Stimulated activated CD4-positive, alpha-beta T cell treated with anti-CD3 and anti-CD28 coated beads, Interleukin-1b, Interleukin-23, amount 100 ng/mL, for 48 hours (primary cell): ENCODE results near the gene ODAD4.
A peak's percentile ranks its signal among the peaks of the same experiment; 100 is the strongest.

Source experiments
- DNase-seq: peaks from one replicate; pipeline ENCODE4 v3.0.0-alpha.2; 2020

The ODAD4 gene

DNA sequence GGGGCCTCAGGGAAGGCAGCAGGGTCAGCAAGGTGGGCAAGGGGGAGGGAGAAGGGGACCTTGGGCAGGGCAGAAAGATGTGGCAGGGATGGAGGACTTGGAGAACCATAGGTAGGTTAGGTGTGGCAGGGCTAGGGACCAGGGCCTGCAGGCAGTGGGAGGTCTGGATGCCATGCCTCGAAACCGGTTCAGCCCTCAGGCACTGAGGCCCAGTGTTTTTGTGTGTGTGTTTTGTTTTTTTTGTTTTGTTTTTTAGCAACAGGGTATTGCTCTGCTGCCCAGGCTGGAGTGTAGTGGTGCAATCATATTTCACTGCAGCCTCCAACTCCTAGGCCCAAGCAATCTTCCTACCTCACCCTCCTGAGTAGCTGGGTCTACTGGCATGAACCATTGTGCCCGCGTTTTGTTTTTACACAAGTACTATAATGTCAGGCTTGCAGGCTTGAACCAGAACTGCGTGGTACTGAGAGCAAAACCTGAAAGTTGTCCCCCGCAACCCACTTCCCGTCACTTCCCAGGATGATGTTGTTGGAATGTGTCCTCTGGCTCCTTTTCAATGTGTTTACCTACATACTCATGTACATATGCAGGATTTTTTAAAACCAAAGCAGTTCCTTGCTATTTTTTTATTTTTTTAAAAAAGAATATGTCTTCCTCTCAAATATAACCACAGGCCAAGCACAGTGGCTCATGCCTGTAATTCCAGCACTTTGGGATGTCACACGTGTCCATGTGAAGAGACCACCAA is 12.4 kb downstream of the ODAD4 start:
- DNase-seq: no peak

DNA sequence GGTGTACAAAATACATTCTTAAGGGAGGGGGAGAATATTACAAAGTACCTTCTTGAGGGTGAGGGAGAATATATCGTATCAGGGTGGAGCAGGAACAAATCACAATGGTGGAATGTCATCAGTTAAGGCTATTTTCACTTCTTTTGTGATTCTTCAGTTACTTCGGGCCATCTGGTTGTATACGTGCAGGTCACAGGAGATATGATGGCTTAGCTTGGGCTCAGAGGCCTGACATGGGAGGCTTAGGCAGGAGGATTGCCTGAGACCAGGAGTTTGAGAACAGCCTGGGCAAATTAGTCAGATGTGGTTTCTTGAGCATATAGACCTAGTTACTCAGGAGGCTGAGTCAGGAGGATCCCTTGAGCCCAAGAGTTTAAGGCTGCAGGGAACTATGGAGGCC is 13.1 kb downstream of the ODAD4 start:
- DNase-seq: no peak

DNA sequence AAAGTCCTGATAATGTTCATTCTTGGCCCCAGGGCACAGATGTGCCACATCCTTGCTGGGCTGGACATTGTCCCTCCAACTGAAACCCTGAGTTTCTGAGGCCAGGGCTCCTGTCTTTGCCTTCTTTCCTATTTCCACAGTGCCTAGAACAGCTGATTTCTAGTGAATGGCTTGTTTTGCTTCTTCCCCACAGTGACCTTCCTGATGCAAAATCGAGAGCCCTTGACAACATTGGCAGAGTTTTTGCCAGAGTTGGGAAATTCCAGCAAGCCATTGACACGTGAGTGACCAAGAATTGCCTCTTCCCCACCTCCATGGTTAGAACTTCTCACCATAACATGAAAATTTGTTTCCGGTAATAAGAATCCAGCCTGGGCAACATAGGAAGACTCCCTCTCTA is 14.5 kb downstream of the ODAD4 start:
- no peak for DNase-seq

DNA sequence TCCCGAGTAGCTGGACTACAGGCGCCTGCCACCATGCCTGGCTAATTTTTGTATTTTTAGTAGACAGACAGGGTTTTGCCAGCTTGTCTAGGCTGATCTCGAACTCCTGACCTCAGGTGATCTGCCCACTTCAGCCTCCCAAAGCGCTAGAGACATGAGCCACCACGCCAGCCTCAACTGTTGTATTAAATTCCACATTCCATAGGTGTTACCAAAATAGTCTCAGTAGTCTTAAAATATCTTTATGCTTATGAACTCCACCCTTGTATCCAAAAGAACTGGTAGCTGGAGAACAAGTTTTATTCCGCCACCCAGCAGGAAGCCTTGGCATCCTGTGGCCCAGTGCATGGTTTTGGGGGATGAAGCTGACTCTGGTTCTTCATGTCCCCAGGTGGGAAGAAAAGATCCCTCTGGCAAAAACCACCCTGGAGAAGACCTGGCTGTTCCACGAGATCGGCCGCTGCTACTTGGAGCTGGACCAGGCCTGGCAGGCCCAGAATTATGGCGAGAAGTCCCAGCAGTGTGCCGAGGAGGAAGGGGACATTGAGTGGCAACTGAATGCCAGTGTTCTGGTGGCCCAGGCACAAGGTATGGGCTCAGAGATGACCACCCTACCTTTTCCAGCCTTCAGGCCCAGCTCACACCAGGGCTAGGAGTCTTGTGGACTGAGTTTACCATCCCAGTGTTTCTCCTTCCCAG is 18.5 kb downstream of the ODAD4 start:
- DNase-seq: no peak

DNA sequence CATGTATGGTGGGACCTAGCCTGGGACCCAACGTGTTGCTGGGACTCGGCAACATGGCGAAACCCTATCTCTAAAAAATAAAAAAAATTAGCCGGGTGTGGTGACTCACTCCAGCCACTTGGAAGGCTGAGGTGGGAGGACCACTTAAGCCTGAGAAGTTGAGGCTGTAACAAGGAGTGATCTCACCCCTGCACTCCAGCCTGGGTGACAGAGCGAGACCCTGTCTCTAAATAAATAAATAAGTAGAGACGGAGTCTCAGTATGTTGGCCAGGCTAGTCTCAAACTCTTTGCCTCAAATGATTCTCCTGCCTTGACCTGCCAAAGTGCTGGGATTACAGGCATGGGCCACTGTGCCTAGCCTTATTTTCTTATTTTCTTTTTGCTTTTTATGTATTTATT is 26.1 kb downstream of the ODAD4 start:
- no peak for DNase-seq

DNA sequence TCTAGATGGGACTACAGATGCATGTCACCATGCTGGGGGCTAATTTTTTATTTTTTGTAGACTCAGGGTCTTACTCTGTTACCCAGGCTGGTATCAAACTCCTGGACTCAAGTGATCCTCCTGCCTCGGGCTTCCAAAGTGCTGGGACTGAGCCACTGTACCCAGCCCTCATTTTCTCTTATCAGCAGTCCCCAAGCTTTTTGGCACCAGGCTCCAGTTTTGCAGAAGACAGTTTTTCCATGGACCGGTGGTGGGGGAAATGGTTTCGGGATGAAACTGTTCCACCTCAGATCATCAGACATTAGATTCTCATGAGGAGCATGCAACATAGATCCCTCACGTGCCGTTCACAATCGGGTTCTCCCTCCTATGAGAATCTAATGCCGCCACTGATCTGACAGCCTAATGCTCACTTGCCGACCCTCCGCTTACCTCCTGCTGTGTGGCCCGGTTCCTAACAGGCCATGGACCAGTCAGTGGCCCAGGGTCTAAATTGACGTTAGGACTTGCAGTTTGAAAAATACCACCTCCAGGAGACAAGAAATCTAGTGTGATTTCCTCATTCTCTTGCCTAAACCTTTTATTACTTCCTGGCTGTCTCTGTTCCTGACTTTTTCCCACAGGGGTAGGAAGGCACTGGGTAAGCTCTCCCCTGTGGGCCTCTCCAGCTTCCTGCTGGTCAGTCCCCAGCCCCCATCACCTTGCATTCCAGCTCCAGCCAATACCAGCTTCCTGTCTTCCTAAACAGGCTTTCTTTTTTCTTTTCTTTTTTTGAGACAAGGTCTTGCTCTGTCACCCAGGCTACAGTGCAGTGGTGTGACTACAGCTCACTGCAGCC is 26.8 kb downstream of the ODAD4 start:
- no peak for DNase-seq

DNA sequence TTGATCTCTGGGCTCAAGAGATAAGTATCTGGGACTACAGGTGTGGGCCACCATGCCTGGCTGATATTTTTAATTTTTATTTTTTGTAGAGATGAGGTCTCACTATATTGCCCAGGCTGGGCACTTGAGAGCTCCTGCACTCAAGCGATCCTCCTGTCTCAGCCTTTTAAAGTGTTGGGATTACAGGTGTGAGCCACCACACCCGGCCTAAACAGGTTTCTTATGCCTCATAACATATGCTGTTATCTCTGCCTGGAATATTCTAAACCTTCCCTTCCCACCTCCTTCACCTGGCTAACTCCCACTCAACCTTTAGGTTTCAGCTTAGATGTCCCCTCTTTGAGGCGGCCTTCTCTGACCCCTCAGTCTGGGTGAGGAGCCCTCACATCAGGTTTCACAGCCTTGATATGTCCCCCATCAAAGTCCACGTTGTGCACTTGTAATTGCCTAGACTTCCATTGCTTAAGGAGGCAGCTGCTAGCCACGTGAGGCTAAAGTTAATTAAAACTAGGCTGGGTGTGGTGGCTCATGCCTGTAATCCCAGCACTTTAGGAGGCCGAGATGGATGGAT is 27.5 kb downstream of the ODAD4 start:
- DNase-seq: no peak

DNA sequence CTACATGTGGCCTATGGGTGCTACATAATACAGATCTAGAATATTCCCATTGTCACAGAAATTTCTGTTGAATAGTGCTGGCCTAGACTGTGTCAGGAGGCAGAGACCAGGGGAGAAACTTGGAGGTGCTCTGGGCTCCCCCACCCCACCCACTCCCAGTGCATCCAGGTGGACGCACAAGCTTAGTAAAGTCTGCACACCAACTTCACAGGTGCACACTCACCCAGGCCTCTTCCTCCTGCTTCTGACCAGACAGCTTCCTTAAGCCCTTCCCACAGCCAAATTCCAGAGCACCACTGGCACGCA is 28.6 kb downstream of the ODAD4 start:
- DNase-seq: no peak

DNA sequence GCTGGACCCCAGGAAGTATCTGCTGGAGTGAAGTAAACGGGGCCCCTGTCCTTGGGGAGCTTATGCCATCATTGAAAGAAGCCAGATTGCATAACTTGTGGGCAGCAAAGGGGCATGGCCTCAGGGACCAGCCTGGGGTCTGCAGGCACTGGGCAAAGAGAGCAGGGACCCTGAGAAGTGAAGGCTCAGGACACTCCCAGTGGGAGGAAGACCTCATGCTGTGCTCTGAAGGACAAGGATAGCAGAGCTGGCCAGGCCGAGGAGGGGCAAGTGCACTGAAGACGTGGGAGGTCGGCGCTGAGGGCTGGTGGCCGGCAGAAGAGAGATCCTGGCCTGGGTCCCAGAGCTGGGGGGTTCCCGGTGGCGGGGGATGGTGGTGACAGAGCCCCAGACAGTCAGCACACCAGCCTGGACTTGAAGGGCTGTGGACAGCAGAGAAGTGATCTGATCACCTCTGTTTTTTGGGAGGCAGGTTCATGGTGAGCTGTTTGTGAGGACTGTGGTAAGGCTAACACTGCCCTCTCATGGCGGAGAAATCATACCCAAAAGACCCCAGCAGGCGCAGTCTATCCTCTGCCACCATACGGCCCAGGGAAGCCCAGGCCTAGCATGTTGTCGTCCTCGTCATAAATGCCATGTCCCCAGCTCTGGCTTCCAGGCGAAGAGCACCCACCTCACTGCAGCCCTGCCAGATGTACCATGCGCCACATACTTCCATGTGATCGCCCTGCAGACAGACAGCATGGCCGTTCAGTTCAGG is 29.1 kb downstream of the ODAD4 start:
- DNase-seq: no peak

DNA sequence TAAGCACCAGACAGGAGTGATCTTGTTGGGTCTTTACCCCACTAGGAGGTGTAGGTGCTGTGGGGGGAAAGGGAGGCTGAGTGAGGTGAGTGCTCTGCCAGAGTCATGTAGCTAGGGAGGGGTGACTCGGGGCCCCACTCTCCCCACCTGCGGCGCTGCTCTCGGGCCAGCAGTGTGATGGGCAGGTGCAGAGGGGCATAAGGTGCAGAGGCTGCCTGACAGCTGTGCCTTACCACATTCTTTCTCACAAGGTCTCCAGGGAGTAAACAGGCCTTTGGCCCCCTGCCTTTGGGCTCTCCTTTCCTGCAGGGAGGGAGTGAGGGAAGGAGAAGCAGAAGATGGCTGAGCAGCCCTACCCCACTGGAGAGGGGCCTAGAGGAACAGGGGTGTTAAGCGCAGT is 31.7 kb downstream of the ODAD4 start:
- no peak for DNase-seq

DNA sequence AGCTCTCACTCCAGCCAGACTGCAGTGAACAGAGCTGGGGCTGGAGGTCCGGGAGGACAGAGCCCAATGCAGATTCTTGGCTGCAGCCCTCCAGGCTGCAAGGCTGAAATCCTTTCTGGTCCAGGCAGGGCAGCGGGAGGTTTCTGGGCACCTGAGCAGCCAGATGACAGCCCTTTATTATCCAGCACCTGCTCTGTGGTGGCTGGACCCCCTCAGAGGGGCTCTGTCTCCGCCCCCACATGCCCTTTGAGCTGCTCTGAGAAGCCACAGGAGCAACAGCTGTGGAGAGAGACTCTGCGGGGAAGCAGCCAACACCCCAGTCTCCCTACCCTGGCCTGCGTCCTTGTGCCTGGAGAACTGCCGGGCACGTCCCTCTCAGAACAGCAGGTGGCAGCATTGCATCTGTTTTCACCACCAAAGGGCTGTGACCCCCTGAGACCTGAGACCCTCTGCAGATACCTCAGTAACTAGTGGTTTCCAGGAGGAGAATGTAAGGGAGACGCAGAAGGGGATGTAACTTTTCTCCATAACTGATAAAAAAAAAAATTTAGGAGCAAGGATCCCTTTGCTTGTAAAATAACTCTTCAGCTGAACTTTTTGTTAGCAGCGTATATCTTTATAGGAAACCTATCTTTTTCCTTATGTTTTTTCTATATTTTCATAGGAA is 32.5 kb downstream of the ODAD4 start:
- peak; percentile 65 for DNase-seq

DNA sequence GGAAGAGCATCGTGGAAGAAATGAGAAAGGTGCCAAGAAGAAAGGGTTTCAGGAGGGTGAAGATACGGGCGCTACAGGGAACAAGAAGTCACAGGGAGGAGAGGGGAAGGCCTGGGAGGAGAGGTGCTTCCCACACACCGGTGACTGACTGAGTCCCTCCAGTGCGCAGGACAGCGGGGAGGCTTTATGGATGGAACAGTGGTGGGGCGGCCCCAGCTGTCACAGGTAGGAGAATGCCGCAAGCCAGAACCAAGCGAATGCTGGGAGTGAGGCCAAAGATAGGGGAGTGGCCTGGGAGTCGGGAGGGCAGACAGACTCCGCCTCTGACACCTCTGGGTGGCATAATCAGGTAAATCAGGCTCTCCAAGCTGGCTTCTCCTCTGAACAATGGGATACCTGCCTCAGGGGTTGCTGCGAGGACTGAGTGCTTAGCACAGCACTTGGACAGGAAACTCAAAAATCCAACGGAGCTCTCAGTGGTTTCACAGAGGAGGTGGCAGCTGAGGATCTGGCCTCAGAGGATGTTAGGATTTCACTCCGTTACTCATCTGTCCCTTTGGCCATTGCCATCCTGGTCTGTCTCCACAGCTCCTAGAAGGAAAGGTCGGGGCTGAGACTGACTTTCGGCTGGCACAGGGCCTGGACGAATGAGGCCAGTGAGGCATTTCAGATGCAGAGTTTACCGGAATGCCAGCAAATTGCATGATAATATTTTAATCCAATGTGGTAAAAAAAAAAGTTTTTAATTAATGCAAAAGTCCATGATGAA is 35.5 kb downstream of the ODAD4 start:
- DNase-seq: peak; percentile 77

DNA sequence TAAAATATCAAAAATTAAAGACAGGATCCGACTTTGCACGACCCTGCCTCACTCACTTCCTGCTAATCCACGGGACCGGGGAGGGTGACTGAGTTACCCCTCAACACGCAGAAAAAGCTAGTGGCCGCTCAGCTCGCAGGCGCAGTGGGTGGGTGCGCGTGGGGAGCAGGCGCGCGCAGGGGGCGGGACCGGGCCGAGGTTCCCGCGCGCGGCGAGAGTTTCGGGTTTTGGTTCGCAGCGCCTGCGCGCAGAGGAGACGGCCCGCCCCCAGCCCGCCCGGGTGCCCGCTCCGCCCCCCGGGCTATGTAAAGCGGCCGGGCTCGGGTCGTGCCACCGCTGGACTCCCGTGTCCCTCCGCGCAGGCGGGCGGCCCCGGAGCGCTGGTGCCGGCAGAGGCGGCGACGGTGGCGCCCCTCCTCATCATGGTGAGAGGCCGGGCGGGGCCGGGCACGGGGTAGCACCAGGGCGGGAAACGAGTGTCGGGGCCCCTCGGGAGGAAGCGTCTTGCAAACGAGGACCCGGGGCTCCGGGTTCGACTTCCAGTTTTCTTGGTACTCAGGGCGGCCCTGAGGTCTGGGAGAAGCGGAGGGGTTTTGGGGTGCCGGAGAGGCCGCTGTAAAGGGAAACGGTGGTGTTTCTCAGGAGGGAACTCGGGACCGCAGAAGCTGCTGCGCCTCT is 36.2 kb downstream of the ODAD4 start, which contains the start of gene CNP:
CNP (plus strand) TSS at position 333 of the 678 bp plus-strand sequence; CDS start at position 423, 90 bp downstream.
- DNase-seq: peak; percentile 90

DNA sequence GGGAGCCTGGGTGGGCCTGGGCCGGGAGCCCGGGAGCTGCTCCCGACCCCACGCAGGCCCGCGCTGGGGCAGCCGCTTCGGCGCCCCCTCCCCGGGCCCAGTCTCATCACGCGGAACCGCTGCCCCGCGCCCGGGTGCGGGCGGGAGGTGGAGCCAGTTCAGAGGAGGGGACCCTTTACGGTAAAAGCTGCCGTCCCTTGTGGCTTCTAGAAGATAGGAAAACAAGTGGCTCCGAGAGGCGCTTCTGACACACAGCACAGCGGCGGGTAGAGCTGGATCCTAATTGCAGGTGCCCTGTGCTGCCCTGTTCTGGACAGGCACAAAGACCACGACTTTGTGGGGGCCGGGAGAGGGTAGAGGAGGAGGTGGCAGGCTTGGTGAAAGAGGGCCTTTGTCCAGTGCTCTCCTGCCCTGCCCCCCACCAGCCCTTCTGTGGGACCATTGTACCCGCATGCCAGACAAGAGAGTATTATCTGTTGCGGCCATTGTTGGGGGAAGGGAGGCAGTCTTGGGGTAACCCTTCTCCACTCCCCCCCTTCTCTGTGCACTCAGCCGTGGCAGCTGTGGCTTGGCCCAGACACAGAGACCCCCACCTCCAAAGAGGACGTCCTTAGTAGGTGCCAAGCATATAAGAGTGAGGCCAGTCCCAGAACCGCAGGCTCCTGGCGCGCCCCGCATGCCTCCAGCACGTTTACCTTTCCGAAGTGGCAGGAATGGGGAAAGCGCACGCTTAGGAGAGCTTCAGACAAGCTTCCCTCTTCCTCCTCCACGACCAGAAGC is 36.9 kb downstream of the ODAD4 start:
- DNase-seq: peak; percentile 41

DNA sequence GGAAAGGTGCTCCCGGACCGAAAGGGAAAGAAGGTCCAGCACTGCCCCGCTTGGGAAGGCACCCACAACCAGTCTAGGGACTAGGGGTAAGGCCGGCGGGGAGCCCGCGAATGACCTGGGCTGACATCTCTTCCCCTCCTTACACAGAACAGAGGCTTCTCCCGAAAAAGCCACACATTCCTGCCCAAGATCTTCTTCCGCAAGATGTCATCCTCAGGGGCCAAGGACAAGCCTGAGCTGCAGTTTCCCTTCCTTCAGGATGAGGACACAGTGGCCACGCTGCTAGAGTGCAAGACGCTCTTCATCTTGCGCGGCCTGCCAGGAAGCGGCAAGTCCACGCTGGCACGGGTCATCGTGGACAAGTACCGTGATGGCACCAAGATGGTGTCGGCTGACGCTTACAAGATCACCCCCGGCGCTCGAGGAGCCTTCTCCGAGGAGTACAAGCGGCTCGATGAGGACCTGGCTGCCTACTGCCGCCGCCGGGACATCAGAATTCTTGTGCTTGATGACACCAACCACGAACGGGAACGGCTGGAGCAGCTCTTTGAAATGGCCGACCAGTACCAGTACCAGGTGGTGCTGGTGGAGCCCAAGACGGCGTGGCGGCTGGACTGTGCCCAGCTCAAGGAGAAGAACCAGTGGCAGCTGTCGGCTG is 37.6 kb downstream of the ODAD4 start:
- no peak for DNase-seq

DNA sequence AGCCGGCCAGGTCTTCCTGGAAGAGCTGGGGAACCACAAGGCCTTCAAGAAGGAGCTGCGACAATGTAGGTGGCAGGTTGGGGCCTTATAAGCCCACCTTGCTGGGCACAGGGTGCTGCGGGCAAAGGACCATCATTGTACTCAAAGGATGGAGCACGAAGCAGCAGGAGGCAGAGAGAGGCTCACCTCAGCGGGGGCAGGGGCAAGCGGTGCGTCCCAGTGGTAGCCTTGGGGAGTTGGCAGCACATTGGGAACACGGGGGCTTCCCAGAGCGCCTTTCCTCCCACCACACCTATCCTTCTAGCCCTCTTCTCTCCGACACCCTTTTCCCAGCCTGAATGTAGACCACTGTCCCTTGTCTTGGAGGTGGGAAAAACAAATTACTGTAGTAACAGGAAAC is 38.3 kb downstream of the ODAD4 start:
- DNase-seq: no peak

DNA sequence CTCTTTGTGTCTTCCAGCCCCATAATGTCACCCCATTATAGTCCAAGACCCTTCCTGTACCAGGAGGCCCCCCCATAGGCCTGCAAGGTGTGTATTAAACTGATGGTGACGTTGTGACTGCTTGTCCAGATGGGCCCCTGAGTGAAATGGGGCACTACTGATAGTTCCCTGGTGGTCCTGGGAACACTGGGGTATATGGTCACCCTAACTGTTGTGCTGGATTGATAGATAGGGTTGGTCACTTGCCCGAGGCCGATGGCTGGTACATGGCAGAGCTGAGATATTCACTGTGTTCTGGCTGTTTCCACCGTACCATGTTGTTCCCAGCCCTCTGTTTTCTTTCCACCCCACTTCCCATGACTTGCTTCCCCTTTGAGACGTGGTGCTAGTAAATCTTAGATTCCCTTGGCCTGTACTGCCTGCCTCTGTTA is 40.5 kb downstream of the ODAD4 start:
- no peak for DNase-seq

DNA sequence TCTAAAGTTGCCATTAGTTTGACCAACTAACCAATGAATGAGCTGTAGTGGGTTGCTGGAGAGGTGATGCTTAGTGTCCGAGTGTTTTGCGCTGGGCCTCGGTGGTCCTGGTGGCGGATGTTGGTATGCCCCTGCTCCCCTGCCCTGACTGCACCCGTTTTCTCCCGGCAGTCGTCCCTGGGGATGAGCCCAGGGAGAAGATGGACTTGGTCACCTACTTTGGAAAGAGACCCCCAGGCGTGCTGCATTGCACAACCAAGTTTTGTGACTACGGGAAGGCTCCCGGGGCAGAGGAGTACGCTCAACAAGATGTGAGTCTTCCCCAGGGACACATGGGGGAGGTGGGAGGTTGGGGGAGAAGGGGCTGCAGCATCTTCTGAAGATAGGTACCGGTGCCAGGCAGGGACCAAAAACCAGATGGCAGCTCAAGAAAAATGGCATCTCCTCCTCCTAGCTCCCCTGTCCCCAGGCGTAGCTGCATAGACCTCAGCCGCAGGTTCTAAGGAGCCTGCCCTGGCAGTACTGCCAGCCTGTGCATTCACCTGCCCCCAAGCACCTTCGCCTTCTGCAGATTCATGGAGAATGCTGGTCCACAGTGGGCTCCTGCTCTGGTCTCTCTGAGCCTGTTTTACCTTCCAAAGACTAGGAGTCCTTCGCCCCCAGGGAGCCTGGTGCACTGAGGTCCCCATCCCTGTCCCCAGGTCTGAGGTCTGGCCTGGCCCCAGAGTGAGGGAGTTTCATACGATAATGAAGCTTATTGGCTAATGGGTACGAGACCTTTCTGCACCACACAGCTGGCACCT is 41.5 kb downstream of the ODAD4 start:
- no peak for DNase-seq
